ENCODE results near the gene PNCK.

Gene PNCK

DNA sequence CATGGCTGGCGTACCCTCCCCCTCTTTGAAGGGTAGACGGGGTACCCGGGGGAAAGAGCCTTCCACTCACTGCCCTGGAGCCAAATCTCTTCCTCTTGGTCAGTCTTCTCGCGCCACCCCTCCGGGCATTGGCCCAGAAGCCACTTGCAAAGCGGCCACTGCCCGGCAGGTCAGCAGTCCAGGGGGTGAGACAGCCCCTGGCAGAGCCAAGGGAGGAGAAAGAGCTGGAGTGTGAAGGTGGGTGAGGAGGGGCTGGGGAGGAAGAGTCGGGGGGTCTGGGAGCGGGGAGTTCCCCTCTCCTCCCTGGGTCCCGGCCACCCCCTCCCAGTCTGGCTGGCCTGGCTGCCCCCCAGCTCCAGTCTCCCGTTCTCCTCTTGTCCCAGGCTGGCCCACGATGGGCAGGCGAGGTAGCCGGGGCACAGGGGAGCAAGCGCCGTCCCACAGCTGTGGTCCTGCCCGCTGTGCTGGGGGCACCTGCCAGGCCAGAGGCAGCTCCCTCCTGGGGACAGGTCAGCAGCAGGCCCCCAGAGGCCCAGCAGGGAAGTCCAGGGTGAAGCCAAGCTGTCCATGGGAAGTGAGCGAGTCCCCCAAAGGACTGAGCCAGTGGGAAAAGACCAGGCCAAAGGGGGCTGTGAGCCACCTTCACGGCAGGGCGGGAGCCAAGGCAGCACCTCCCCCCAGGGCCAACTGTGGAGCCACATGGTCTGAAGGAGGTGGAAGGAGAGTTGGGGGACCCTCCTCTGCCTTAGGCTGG is 48.2 kb downstream of the PNCK start:
- no peak for DNase-seq

DNA sequence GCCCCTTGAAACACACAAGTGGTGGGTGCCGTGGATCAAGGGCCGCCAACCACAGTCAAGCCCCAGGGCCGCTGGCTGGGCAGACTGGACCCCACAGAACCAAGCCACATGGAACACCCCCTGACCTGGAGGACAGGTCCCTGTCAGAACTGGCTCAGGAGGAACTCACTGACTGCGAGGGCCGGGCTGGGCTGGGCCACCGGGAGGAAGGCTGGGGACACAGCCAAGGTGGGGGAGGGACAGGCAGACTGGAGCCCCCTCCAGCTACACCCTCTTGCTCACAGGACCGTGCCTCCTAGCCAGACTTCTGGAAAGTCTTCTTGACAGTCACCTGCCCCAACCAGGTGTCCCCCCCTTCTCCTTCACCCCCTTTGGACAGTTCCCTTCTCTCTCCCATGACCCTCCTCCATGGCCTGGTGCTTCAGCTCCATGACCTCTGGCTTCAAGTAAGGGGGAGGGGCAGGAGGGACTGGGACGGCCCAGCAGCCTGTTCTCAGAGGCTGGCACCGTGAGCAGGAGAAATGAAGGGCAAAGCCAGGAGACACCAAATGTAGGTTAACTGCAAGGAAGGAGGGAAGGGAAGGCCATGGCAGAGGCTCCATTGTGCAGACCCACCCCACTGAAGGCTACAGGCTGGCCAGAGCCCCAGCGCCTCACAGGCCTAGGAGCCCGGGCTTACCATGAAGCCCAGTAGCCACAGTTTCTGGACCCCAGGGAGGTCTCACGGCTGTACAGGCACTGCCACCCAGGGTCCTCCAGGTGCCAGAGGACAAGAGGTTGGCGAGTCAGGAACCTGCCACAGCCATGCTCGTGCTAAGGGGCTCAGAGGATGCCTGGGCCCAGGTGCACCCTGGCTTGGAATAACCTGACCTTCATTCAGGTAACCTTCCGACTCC is 49.2 kb downstream of the PNCK start:
- DNase-seq, result no peak

DNA sequence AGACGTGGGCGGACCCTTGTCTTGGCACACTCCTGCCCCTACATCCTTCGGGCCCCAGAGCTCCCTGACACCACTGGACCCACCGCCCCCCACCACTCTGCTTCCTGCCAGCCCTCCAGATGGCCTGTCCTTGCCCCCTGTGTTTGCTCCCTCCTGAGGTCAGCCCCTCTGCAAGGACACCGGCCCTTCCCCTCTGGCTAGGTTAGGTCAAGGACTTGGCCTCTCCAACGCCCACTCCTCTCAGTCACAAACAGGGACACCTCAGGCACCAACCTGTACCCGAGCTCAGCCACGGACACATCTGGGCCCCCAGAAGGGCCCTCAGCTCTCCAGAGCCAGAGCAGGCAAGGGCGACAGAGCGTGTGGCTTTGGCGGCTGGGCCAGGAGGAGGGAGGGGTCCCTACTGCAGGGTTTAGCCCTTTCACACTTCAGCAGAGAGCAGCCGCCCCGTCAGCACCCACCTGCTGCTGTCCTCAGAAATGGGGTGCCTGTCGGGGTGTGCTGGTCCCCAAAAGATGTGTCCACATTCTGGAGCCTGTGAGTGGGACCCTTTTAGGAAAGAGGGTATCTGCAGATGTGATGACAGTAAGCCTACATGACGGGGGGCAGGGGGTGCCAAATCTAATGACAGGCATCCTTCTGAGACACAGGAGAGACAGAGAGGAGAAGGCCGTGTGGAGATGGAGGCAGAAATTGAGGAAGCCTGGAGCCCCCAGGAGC is 50.1 kb downstream of the PNCK start:
- DNase-seq, result no peak

DNA sequence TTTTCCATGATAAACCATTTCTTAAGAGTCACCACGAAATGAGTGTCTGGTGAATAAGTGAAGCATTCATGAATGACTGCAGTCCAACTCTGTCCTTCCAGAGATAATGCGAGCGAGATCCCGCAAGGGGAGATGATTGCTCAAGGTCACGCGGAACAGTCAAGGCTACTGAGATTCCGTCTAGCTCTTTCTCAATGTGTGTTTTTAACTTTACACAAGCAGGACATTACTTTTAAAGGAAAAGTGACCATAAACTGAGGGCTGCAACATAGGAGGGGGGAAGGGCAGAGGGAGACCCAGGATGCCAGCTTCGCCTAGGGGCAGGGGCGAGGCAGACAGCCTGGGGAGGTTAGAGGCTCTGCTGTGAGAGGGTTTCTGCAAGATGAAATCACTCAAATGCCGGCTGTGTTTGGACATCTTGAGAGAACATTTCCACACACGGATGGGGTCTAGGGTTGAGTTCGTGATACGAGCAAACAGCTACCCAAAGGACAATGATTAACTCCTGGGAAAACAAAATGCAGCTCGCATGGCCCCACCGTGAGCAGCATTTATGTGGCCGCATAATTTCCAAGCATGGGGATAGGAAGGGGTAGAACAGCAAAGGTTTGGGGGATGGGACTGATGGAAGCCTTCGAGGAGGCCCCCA is 50.8 kb downstream of the PNCK start:
- no peak for DNase-seq

DNA sequence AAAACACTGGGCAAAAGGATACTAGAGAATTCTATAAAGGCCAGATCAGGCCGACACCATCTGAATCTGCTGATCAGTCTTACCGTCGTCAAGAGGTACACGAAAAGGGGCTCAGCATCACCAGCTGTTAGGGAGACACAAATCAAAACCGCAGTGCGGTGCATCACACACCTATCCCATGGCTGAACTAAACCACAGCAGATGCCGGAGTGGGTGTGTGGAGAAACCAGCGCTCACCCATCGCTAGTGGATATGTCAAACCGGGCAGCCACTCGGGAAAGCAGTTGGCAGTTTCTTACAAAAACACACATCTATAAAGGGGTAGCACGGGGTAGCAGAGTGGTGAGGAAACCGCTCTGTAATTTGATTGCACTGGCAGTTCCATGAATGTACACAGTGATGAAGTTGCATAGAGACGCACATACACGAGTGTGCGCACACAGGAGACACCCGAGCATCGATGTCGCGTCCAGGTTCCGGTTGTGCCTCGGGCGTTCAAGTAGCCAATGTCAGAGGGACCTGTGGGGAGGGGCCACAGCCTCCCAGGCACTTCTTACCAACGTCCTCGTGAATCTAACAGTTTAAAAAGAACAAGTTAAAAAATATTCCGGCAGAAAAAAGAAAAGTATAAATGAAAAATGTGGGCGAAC is 51.5 kb downstream of the PNCK start:
- no peak for DNase-seq

DNA sequence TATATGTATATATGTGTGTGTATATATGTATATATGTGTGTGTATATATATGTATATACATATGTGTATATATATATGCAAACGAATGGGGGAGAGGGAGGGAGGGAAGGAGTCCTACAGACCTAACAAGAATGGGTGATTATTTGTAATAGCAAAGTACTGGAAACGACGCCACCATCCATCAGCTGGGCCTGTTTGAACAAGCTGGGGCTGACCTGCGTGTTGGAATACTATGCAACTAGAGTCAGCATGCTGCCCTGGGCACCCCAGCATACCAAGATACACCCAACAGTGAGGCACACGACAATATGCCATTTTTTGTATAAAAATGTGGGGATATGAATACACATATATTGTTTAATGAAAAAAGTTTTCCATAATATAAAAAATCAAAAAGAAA is 53.0 kb downstream of the PNCK start:
- DNase-seq, result no peak
